ENCODE measurements around the gene ALG12.

ALG12 gene

DNA sequence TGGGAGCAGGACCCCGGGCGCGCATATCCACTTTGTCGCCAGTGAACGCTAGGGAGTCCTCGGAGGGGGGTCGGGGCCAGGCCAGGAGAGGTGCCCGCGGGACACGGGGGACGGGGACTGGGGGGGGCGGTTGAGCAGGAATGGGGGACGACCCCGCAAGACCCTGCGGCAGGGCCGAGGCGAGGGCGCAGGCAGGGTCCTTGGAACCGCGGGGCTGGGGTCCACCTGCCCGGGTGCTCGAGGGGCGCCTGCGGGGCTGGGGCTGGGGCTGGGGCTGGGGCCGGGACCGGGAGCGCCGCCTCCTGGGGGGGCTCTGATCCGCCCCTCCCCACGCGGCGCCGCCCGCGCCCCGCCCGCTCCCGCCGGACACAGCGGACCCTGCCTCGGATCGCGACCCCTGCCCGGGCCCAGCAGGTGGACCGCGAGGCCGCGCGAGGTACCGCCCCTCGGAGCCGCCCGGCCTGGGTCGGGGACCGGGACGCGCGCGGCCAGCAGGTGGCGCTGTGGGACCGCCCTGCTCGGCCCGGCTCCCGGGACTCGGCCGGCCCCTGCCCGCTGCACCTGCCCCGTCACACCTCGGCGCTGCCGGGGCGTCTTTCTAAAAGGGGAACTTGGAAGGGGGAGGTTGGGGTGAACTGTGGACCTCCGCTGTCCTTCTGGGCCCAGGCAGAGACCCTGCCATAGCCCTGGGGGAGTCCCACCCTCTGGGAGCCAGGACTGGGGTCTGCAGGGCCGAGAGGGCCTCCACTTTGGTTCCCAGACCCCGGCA is 11.2 kb upstream of the ALG12 start:
- H3K4me3 ChIP-seq (ENCODE audit: low read depth, low read length, poor library complexity, severe bottlenecking): peak overlapping the region; percentile 36
- H3K4me2 ChIP-seq (ENCODE audit: low read length): peak overlapping the region; percentile 63
- H3K4me1 ChIP-seq (ENCODE audit: insufficient read depth, low read length, severe bottlenecking): peaks cover 45% of the 10 kb centered on the region
- H3K79me2 ChIP-seq (ENCODE audit: insufficient read depth, low read length): no peaks in the 10 kb centered on the region
- no peaks in the 10 kb centered on the region for H4K20me1 ChIP-seq (ENCODE audit: insufficient read depth, low read length)
- no peaks in the 10 kb centered on the region for H3K9me3 ChIP-seq (ENCODE audit: low read length)
- peak overlapping the region; percentile 27 for H3K27ac ChIP-seq (ENCODE audit: low read depth, low read length, poor library complexity, severe bottlenecking)
- H2AFZ ChIP-seq (ENCODE audit: low read length): no peak overlapping the region
- peak overlapping the region; percentile 21; the same call in 1 of the 2 replicates for H3K9ac ChIP-seq (ENCODE audit: low read length)
- no peaks in the 10 kb centered on the region for H3K9me2 ChIP-seq (ENCODE audit: low read depth, low read length)
- H3K36me3 ChIP-seq (ENCODE audit: insufficient read depth, low read length): peaks cover 4% of the 10 kb centered on the region; the same call in 1 of the 2 replicates
- no peak for TF ChIP-seq EZH2 (IDR thresholded peaks at IDR 0.05; ENCODE audit: borderline replicate concordance, low read length)
- TF ChIP-seq, protein P1, sequence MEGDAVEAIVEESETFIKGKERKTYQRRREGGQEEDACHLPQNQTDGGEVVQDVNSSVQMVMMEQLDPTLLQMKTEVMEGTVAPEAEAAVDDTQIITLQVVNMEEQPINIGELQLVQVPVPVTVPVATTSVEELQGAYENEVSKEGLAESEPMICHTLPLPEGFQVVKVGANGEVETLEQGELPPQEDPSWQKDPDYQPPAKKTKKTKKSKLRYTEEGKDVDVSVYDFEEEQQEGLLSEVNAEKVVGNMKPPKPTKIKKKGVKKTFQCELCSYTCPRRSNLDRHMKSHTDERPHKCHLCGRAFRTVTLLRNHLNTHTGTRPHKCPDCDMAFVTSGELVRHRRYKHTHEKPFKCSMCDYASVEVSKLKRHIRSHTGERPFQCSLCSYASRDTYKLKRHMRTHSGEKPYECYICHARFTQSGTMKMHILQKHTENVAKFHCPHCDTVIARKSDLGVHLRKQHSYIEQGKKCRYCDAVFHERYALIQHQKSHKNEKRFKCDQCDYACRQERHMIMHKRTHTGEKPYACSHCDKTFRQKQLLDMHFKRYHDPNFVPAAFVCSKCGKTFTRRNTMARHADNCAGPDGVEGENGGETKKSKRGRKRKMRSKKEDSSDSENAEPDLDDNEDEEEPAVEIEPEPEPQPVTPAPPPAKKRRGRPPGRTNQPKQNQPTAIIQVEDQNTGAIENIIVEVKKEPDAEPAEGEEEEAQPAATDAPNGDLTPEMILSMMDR (IDR thresholded peaks at IDR 0.05; ENCODE audit: low read length): peak; percentile 60
- H3K27me3 ChIP-seq (ENCODE audit: insufficient read depth, low read length): no peaks in the 10 kb centered on the region
- peaks cover 10% of the 10 kb centered on the region for H3F3A ChIP-seq (ENCODE audit: insufficient read depth, low read length)

- Histone ChIP-seq H3F3A (ENCODE audit: insufficient read depth, low read length) (peaks cover 10% of the 10 kb centered on the region), H4K20me1 (ENCODE audit: insufficient read depth, low read length) (no peaks in the 10 kb centered on the region), H3K9me2 (ENCODE audit: low read depth, low read length) (no peaks in the 10 kb centered on the region), H3K4me1 (ENCODE audit: insufficient read depth, low read length, severe bottlenecking) (peaks cover 52% of the 10 kb centered on the region), H3K9me3 (ENCODE audit: low read length) (no peaks in the 10 kb centered on the region), H2AFZ (ENCODE audit: low read length) (no peak overlapping the region), H3K9ac (ENCODE audit: low read length) (no peak overlapping the region), H3K4me3 (ENCODE audit: low read depth, low read length, poor library complexity, severe bottlenecking) (no peak overlapping the region), H3K36me3 (ENCODE audit: insufficient read depth, low read length) (peaks cover 4% of the 10 kb centered on the region; the same call in 1 of the 2 replicates), H3K4me2 (ENCODE audit: low read length) (peak overlapping the region; percentile 63; the same call in 1 of the 2 replicates), H3K79me2 (ENCODE audit: insufficient read depth, low read length) (no peaks in the 10 kb centered on the region), H3K27me3 (ENCODE audit: insufficient read depth, low read length) (no peaks in the 10 kb centered on the region), H3K27ac (ENCODE audit: low read depth, low read length, poor library complexity, severe bottlenecking) (no peak overlapping the region)
- TF ChIP-seq, protein P1 (IDR thresholded peaks at IDR 0.05; ENCODE audit: low read length): no peak
- TF ChIP-seq EZH2 (IDR thresholded peaks at IDR 0.05; ENCODE audit: borderline replicate concordance, low read length): no peak
Observed at GRCh38 chr22:49928555-49929210, 10.4 kb upstream of the ALG12 start.

- no peaks in the 10 kb centered on the region for H3K9me2 ChIP-seq (ENCODE audit: low read depth, low read length)
- TF ChIP-seq, protein P1 (IDR thresholded peaks at IDR 0.05; ENCODE audit: low read length): no peak
- TF ChIP-seq EZH2 (IDR thresholded peaks at IDR 0.05; ENCODE audit: borderline replicate concordance, low read length): no peak
Observed at GRCh38 chr22:49928185-49928495, 9.9 kb upstream of the ALG12 start.

More at GRCh38 chr22:49928185-49928495, 9.9 kb upstream of the ALG12 start:
- H3F3A ChIP-seq (ENCODE audit: insufficient read depth, low read length): peaks cover 10% of the 10 kb centered on the region
- H3K36me3 ChIP-seq (ENCODE audit: insufficient read depth, low read length): peaks cover 4% of the 10 kb centered on the region; the same call in 1 of the 2 replicates
- no peaks in the 10 kb centered on the region for H3K9me3 ChIP-seq (ENCODE audit: low read length)
- H2AFZ ChIP-seq (ENCODE audit: low read length): no peak overlapping the region
- H4K20me1 ChIP-seq (ENCODE audit: insufficient read depth, low read length): no peaks in the 10 kb centered on the region
- no peak overlapping the region for H3K27ac ChIP-seq (ENCODE audit: low read depth, low read length, poor library complexity, severe bottlenecking)
- peaks cover 58% of the 10 kb centered on the region for H3K4me1 ChIP-seq (ENCODE audit: insufficient read depth, low read length, severe bottlenecking)
- H3K79me2 ChIP-seq (ENCODE audit: insufficient read depth, low read length): no peaks in the 10 kb centered on the region
- H3K27me3 ChIP-seq (ENCODE audit: insufficient read depth, low read length): no peaks in the 10 kb centered on the region
- no peak overlapping the region for H3K9ac ChIP-seq (ENCODE audit: low read length)
- H3K4me3 ChIP-seq (ENCODE audit: low read depth, low read length, poor library complexity, severe bottlenecking): no peak overlapping the region
- no peak overlapping the region for H3K4me2 ChIP-seq (ENCODE audit: low read length)
